ENCODE measurements around the gene LAGE3.
A peak's percentile ranks its signal among the peaks of the same experiment; 100 is the strongest.

Gene LAGE3

DNA sequence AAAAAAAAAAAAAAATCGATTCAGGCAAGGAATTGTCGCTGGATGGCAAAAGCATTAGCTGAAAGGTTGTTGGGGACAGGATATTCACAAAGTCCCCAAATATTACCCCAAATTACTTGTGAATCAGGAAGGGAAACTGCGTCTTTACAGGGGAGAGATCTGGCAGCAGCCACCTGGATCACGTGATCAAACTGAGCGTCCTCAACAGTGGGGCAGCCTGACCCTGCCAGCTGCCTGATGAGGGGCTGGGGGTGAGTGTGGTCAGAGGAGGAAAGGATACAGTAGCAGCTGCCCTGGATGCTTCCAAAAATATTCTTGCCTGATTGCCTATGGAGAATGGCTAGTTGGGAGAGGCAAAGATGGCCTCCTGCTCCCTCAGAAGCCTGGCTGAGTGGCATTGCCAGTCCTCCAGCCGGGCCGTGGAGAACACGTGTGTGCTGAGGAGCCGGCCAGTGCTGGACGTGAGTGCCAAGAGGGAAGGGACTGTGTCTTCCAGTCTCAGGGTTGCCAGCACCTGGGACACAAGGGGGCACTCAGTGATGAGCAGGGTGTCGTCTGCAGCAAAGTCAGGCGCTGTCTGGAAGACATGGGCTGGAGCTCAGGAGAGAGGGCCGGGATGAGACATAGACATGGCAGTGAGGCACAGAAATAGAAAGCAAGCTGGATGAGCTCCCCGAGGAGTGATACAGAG lies 3.0 kb upstream of the LAGE3 start:
- TF ChIP-seq, protein P1, sequence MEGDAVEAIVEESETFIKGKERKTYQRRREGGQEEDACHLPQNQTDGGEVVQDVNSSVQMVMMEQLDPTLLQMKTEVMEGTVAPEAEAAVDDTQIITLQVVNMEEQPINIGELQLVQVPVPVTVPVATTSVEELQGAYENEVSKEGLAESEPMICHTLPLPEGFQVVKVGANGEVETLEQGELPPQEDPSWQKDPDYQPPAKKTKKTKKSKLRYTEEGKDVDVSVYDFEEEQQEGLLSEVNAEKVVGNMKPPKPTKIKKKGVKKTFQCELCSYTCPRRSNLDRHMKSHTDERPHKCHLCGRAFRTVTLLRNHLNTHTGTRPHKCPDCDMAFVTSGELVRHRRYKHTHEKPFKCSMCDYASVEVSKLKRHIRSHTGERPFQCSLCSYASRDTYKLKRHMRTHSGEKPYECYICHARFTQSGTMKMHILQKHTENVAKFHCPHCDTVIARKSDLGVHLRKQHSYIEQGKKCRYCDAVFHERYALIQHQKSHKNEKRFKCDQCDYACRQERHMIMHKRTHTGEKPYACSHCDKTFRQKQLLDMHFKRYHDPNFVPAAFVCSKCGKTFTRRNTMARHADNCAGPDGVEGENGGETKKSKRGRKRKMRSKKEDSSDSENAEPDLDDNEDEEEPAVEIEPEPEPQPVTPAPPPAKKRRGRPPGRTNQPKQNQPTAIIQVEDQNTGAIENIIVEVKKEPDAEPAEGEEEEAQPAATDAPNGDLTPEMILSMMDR (IDR thresholded peaks at IDR 0.05; ENCODE audit: low read depth, low read length) = no peak
- H3K36me3 ChIP-seq = peaks cover 13% of the 10 kb centered on the region
- DNase-seq = no peak
- H3K4me3 ChIP-seq (ENCODE audit: low read depth, low read length) = no peak overlapping the region
- no peaks in the 10 kb centered on the region for H3K4me1 ChIP-seq
- no peaks in the 10 kb centered on the region for H3K27me3 ChIP-seq
- no peaks in the 10 kb centered on the region for H3K9me3 ChIP-seq

DNA sequence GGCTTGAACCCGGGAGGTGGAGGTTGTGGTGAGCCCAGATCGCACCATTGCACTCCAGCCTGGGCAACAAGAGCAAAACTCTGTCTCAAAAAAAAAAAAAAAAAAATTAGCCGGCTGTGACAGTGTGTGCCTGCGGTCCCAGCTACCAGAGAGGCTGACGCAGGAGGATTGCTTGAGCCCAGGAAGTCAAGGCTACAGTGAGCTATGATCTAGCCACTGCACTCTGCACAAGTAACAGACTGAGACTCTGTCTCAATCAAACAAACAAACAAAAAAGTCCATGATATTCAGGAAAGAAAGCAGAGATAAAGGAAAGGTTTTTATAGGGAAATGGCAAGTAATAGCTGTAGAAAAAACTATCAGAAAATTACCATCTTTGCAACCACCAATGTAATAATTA lies 2.1 kb upstream of the LAGE3 start:
- Histone ChIP-seq H3K36me3 (peaks cover 13% of the 10 kb centered on the region), H3K27me3 (no peaks in the 10 kb centered on the region), H3K9me3 (no peaks in the 10 kb centered on the region), H3K4me3 (ENCODE audit: low read depth, low read length) (no peak overlapping the region), H3K4me1 (no peaks in the 10 kb centered on the region)
- TF ChIP-seq, protein P1 (IDR thresholded peaks at IDR 0.05; ENCODE audit: low read depth, low read length) = no peak
- no peak for DNase-seq

DNA sequence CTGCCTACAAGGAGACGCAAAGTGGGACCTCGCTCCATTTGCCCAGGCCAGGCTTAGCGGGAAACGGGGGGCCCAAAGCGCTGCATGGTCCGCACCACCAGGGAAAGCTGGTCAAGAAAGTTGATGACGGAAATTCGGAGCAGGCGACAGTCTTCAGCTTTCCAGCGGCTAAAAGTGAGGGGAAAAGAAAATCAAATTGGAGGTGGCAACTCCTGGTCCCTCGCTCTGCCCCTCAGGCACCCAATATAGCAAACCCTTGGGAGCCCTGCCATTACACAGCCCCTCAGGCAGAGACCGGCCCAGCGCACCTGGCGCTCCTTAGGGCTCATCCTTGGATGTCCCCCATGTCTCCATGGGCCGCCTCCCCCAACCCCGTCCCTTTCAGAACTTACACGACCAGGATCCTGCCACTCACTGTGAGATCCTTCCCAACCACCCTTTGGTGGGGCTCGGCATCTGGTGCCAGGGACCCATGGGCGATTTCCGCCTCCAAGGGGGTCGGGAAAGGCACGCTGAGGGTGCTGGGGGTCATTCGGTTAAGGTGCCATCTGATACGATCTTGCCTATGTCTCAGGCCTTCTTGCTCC lies 1.1 kb downstream of the LAGE3 start:
- Histone ChIP-seq H3K4me3 (ENCODE audit: low read depth, low read length) (peak overlapping the region; percentile 55), H3K27me3 (no peaks in the 10 kb centered on the region), H3K9me3 (no peaks in the 10 kb centered on the region), H3K4me1 (no peaks in the 10 kb centered on the region), H3K36me3 (no peaks in the 10 kb centered on the region)
- TF ChIP-seq, protein P1 (IDR thresholded peaks at IDR 0.05; ENCODE audit: low read depth, low read length) = no peak
- DNase-seq = no peak

DNA sequence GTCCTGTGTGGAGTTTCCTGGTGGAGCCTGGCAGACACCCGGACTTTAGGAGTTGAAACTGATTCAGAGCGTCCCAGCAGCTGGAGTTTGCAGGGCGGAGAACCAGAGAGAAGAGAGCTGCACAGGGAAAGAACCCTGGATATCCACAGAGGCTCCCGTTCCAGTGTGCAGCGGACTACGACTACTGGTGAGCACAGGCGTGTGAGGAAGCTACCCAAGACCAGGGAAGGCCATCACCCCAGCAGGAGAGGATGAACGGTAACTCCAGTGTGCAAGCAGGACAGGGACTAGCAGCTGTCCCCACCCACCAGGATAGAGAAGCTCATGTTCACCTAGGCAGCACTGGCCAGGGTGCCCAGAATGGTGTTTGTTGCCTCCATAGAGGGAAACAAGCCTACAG lies 2.3 kb downstream of the LAGE3 start:
- Histone ChIP-seq H3K4me1 (no peaks in the 10 kb centered on the region), H3K27me3 (no peaks in the 10 kb centered on the region), H3K9me3 (no peaks in the 10 kb centered on the region), H3K4me3 (ENCODE audit: low read depth, low read length) (no peak overlapping the region), H3K36me3 (no peaks in the 10 kb centered on the region)
- TF ChIP-seq, protein P1 (IDR thresholded peaks at IDR 0.05; ENCODE audit: low read depth, low read length) = no peak
- DNase-seq = no peak

DNA sequence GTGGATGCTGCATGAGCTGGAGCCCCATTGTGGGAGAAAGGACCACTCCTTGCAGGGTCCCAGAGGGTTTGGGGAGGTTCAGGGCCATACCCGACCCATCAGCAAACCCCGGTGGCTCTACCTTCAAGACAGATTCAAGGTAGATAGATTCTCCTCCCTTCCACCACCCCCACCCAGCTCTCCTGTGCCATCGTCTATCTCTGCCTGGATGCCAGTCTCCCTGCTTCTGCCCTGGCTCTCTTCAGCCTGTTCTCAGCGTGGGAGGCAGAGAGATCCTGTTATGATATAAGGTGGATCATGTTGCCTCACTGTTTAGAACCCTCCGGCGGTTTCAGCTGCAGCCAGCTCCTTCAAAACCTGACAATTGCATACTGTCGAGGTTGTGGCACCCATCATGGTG lies 5.4 kb downstream of the LAGE3 start:
- H3K4me1 ChIP-seq = no peaks in the 10 kb centered on the region
- TF ChIP-seq, protein P1 (IDR thresholded peaks at IDR 0.05; ENCODE audit: low read depth, low read length) = no peak

More for the DNA sequence above, 5.4 kb downstream of the LAGE3 start:
- DNase-seq = no peak
- no peak overlapping the region for H3K4me3 ChIP-seq (ENCODE audit: low read depth, low read length)
- no peaks in the 10 kb centered on the region for H3K27me3 ChIP-seq
- H3K9me3 ChIP-seq = no peaks in the 10 kb centered on the region
- H3K36me3 ChIP-seq = no peaks in the 10 kb centered on the region; the same call in 1 of the 2 replicates

Data from BE2C (cell line).